GM18520 (cell line): Measurements from ENCODE around the gene HOXB3.

ENCODE experiments used
- ATAC-seq: cut with Tn5 transposase; IDR thresholded peaks from one replicate; pipeline ENCODE4 v1.9.1; 2021; ENCODE audit not compliant: unreplicated experiment

HOXB3 gene

GRCh38 chr17:48571024-48571818 is 18.8 kb downstream of the HOXB3 start:
- no peak for ATAC-seq

GRCh38 chr17:48570325-48571023 is 19.6 kb downstream of the HOXB3 start:
- ATAC-seq = no peak

- no peak for ATAC-seq
Measured at GRCh38 chr17:48569674-48570324, 20.2 kb downstream of the HOXB3 start.

- no peak for ATAC-seq
Measured at GRCh38 chr17:48569240-48569582, 20.8 kb downstream of the HOXB3 start.

- ATAC-seq = no peak
Measured at GRCh38 chr17:48568499-48569239, 21.4 kb downstream of the HOXB3 start.

- ATAC-seq = no peak
Measured at GRCh38 chr17:48567646-48568354, 22.2 kb downstream of the HOXB3 start.

- no peak for ATAC-seq
Measured at GRCh38 chr17:48567209-48567608, 22.8 kb downstream of the HOXB3 start.

- ATAC-seq = no peak
Measured at GRCh38 chr17:48566717-48567116, 23.3 kb downstream of the HOXB3 start.

- no peak for ATAC-seq
Measured at GRCh38 chr17:48565925-48566710, 23.9 kb downstream of the HOXB3 start.

GRCh38 chr17:48565022-48565554 is 25.0 kb downstream of the HOXB3 start:
- ATAC-seq = no peak

- ATAC-seq = no peak
Measured at GRCh38 chr17:48564188-48565021, 25.6 kb downstream of the HOXB3 start.

GRCh38 chr17:48563867-48564187 is 26.2 kb downstream of the HOXB3 start:
- ATAC-seq = no peak

GRCh38 chr17:48563385-48563838 is 26.6 kb downstream of the HOXB3 start:
- no peak for ATAC-seq

GRCh38 chr17:48562934-48563333 is 27.1 kb downstream of the HOXB3 start:
- no peak for ATAC-seq

GRCh38 chr17:48561884-48562810 is 27.9 kb downstream of the HOXB3 start:
- no peak for ATAC-seq

GRCh38 chr17:48559840-48560817 is 29.9 kb downstream of the HOXB3 start:
- ATAC-seq = no peak
